Measurements from ENCODE around the gene ZNF146.

The ZNF146 gene

DNA sequence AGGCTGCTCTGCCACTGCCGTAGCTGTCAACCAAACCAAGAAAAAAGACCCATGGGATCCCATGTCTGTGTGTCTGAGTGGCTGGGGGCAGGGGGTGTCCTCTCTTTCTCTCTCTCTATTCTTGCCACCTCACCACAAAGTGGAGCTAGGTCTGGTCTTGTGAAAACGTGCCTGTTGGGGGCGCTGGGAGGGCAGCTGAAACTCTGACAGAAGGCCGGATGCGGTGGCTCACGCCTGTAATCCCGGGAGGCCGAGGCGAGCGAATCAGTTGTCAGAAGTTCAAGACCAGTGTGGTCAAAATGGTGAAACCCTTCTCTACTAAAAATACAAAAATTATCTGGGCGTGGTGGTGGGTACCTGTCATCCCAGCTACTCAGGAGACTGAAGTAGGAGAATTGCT lies 29.2 kb downstream of the ZNF146 start:
- no peak for DNase-seq (ENCODE audit: low read depth)
- H3K4me3 ChIP-seq (ENCODE audit: low read depth, low read length): no peak overlapping the region
- TF ChIP-seq, protein P1, sequence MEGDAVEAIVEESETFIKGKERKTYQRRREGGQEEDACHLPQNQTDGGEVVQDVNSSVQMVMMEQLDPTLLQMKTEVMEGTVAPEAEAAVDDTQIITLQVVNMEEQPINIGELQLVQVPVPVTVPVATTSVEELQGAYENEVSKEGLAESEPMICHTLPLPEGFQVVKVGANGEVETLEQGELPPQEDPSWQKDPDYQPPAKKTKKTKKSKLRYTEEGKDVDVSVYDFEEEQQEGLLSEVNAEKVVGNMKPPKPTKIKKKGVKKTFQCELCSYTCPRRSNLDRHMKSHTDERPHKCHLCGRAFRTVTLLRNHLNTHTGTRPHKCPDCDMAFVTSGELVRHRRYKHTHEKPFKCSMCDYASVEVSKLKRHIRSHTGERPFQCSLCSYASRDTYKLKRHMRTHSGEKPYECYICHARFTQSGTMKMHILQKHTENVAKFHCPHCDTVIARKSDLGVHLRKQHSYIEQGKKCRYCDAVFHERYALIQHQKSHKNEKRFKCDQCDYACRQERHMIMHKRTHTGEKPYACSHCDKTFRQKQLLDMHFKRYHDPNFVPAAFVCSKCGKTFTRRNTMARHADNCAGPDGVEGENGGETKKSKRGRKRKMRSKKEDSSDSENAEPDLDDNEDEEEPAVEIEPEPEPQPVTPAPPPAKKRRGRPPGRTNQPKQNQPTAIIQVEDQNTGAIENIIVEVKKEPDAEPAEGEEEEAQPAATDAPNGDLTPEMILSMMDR (IDR thresholded peaks at IDR 0.05; ENCODE audit: low read depth, low read length): no peak
- TF ChIP-seq, protein P2, sequence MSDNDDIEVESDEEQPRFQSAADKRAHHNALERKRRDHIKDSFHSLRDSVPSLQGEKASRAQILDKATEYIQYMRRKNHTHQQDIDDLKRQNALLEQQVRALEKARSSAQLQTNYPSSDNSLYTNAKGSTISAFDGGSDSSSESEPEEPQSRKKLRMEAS (IDR thresholded peaks at IDR 0.05; ENCODE audit: low read depth, low read length): no peak
- no peak for TF ChIP-seq POLR2A (IDR thresholded peaks at IDR 0.05; ENCODE audit: extremely low read depth, insufficient read length)

DNA sequence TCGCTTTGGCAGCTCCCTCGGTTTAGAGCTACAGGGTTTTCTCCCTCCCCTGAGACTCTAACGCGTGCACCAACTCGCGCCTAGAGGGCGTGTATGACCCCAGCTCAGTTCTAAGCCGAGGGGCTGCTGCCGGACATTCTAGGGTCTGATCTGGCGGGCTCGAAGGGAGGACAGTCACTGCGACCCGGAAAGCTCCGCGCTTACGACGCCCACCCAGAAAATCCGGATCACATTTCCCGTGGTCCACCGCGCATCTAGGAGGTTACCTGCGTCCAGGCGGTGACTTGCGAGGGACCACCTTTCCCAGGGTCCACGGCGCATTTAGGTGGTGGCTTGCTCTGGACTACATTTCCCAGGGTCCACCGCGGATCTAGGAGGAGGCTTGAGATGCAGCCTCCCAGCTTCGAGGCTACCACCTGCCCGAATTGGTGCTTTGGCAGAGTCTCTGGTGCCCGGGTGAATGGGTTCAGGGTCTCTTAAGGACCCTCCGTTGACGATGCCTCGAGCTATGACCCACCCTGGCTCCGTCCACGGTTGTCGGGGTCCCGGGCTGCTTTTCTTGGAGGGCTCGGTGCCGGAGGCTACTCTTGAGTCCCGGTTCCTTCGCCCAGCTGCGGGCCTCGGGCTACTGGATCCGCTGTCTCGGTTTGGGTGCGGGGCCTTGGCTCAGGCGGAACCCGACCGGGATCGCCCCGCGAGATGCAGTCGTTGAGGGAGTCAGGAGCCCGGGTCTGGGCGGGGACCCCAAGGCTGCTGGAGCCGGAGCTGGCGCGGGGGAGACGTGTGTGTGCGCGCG lies 30.5 kb downstream of the ZNF146 start:
- TF ChIP-seq POLR2A (IDR thresholded peaks at IDR 0.05; ENCODE audit: extremely low read depth, insufficient read length): no peak
- TF ChIP-seq, protein P2 (IDR thresholded peaks at IDR 0.05; ENCODE audit: low read depth, low read length): no peak
- TF ChIP-seq, protein P1 (IDR thresholded peaks at IDR 0.05; ENCODE audit: low read depth, low read length): no peak

DNA sequence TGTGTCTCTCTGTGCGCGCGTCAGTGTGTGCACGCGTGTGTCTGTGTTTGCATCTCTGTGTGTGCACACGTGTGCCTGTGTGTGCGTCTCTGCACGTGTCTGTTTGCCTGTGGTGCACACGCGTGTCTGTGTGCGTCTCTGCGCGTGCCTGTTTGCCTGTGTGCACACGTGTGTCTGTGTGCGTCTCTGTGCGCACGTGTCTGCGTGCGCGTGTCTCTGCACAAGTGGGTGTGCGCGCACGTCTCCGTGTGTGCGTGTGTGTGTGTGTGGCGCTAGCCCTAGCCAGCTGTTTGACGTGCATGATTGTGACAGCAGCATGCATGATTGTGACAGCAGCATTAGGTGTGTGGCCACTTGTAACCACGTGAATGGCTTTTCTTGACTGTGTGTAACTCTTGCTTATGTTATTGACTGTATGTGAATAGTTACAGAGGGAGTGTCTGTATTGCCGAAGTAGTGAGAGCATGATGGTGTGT lies 31.1 kb downstream of the ZNF146 start:
- H3K4me3 ChIP-seq (ENCODE audit: low read depth, low read length): no peak overlapping the region
- DNase-seq (ENCODE audit: low read depth): no peak
- TF ChIP-seq, protein P2 (IDR thresholded peaks at IDR 0.05; ENCODE audit: low read depth, low read length): no peak
- no peak for TF ChIP-seq MYC (IDR thresholded peaks at IDR 0.05; ENCODE audit: low read depth, low read length)
- no peak for TF ChIP-seq POLR2A (IDR thresholded peaks at IDR 0.05; ENCODE audit: extremely low read depth, insufficient read length)
- TF ChIP-seq, protein P1 (IDR thresholded peaks at IDR 0.05; ENCODE audit: low read depth, low read length): no peak

More for the DNA sequence above, 30.5 kb downstream of the ZNF146 start:
- H3K4me3 ChIP-seq (ENCODE audit: low read depth, low read length): no peak overlapping the region
- no peak for DNase-seq (ENCODE audit: low read depth)

DNA sequence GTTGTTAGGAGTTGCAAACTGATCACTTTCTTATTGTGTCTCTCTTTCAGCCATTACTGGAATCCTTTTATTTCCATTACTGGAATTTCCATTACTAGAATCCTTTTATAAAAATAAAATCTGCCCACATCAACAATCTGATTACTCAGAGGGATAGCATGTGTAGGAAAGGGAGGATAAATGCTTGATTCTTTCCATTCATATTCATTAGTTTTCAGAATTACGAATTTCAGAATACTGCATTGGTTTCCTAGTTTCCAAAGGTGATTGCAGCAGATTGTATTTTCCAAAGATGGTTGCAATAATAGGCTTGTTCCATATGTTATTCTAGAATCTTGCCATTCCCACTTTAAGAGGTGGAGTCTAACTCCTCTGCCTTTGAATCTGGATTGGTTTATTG lies 37.1 kb downstream of the ZNF146 start:
- TF ChIP-seq POLR2A (IDR thresholded peaks at IDR 0.05; ENCODE audit: extremely low read depth, insufficient read length) (no peak), MYC (IDR thresholded peaks at IDR 0.05; ENCODE audit: low read depth, low read length) (no peak)
- TF ChIP-seq, protein P1 (IDR thresholded peaks at IDR 0.05; ENCODE audit: low read depth, low read length): no peak
- TF ChIP-seq, protein P2 (IDR thresholded peaks at IDR 0.05; ENCODE audit: low read depth, low read length): no peak
- no peak for DNase-seq (ENCODE audit: low read depth)
- no peak overlapping the region for H3K4me3 ChIP-seq (ENCODE audit: low read depth, low read length)

DNA sequence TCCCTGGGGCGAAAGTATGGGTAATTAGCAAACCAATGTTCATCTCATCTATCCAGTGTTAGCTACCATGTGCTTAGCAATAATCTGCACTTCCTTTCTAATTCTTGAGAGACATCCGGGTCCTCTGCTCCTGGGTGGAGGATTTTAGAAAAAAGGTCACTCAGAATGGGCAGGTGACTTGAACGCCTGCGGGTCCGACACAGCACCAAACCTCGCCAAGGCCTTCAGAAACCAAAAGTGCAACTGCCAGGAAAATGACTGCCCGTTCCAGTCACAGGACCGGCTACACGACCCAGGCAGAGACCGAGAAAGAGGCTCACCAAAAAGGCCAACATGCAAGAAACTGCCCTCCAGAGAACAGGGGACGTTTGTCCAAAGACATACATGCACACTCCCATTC lies 39.9 kb downstream of the ZNF146 start:
- TF ChIP-seq, protein P2 (IDR thresholded peaks at IDR 0.05; ENCODE audit: low read depth, low read length): no peak
- no peak for TF ChIP-seq POLR2A (IDR thresholded peaks at IDR 0.05; ENCODE audit: extremely low read depth, insufficient read length)
- TF ChIP-seq MYC (IDR thresholded peaks at IDR 0.05; ENCODE audit: low read depth, low read length): no peak
- TF ChIP-seq, protein P1 (IDR thresholded peaks at IDR 0.05; ENCODE audit: low read depth, low read length): no peak
- DNase-seq (ENCODE audit: low read depth): no peak
- H3K4me3 ChIP-seq (ENCODE audit: low read depth, low read length): no peak overlapping the region
